Stimulated activated naive CD4-positive, alpha-beta T cell (primary cell): Measurements from ENCODE around the gene PTPN20.
"Not testable (repeated sequence)": the region's sequence is repeated elsewhere in the genome, so short reads cannot be mapped to it uniquely, and the experiment has no call there.

Experiments
- DNase-seq, 6 experiments: peaks; one replicate each; lab custom pipeline; 2025; lab: John Stamatoyannopoulos, UW

PTPN20 gene

GRCh38 chr10:46960742-46961141 is 49.5 kb downstream of the PTPN20 start:
- DNase-seq, result not testable (repeated sequence)

- not testable (repeated sequence) for DNase-seq
These were observed 52.1 kb downstream of the PTPN20 start for GRCh38 chr10:46963356-46963755.

DNA sequence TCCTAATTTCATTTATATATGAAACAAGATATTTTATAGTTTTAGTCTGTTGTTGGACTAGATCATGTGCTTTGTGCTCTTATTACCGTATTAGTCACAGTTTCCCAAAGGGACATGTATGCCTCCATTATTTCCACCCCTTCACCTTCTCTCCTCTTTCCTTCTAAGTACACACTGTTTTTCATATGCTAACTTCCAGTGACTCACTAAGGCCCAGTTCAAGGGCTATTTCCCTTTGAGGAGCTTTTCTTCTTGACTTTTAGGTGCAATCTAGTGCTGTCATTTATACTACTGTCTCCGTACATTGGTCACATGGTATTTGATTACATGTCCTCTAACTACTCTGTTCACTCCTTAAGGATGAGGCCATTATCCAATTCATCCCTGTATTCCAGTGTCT is 55.8 kb downstream of the PTPN20 start:
- DNase-seq, result not testable (repeated sequence)

DNA sequence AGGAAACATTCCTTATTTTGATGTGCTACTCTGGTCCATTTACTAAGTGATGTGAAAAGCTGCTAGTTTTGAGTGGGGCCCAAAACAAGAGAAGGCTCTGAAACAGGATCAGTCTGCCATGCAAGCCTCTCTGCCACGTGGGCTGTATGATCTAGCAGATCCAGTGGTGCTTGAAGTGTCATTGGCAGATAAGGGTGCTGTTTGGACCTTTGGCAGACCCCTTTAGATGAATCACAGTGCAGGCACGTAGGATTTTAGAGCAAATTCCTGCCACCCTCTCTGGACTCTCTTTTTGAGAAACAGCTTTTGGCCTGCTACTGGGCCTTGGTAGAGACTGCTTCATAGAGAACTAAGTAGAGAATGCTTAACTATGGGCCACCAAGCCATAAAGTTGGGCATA is 69.0 kb downstream of the PTPN20 start:
- not testable (repeated sequence) for DNase-seq

GRCh38 chr10:46987233-46987924 is 76.2 kb downstream of the PTPN20 start:
- not testable (repeated sequence) for DNase-seq

DNA sequence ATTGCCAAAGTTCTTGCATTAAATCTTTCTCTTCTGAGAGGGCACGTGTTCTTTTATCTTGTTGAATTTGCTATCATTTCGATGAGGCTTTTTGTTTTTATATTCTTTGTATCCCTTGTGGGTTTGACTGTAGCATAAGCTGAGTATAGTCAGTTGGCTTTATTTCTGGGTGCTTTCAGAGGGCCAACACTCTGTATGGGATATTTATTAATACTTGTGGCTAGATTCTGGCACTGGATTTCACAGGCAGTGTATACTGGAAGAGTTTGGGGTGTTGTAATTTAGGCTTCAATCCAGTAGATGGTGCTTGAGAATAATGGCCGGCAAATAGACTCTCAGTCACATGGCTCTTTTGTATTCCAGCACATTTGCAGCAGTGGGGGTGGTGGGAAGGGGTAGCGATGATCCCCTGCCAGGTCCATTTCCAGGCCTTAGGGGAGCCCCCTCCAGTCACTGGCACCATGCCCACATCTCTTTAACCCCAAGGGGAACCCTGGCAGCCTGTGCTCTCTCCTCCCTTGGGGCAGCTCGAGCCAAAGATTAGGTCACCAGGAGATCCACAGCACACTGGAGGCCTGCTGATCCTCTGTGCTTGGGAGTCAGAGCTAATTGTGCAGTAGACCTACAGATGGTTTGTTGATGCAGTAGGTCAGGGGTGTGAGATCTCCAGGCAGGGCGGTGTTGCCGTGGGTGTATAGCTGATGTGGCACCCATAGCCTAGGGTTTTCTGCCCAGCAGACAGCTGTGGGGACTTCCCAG is 81.8 kb downstream of the PTPN20 start:
- no peak for DNase-seq

DNA sequence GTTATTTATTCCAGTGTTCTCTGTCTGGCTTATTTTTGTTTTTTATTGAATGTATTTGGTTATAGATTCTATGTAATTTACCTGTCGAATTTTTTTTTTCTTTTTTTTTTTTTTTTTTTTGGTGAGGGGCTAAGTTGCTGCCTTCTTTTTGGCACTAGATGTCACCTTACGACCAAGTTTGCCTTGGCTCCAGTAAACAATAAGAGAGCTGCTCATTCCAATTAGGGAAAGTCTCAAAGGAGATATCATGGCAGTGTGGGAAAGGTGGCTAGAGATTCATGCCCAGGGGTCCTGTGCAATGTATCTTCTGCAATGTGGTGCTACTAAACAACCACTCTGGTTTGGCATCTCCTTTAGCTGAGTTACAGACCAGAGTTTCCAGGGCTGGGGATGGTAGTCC is 84.0 kb downstream of the PTPN20 start:
- no peak for DNase-seq

DNA sequence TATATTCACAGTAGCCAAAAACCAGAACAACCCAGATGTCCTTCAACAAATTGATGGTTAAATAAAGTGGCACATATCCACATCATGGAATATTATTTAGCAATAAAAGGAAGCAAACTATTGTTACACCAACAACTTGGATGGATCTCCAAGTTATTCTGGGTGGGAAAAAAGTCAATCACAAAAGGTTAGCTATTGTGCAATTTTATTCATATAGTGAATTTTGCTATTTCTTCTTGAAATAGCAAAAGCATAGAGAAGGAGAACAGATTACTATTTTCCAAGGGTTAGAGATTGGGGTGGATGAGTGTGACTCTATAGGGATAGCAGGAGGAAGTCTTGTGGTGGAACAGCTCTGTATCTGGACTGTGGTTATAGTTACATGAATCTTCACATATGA is 87.0 kb downstream of the PTPN20 start:
- no peak for DNase-seq

- no peak for DNase-seq
These were observed 87.4 kb downstream of the PTPN20 start for GRCh38 chr10:46998595-46998994.

DNA sequence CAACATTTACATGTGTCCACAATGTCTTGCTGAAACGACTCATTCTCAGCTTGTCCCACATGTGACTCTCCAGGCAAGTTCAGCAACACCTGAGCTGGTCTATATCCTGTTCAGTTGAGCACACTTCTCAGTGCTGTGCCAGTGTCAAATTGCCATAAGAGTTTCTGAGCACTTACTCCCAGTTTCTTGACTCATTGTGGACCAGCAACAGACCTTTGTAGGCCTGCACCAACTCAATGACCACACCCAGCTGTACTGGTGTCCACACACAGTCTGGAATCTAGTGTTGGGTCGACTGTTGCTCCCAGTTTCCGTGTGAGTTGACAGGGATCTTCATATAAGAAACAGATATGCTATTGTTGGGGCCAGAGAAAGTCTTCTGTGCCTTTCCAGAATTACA is 88.0 kb downstream of the PTPN20 start:
- no peak for DNase-seq

- no peak for DNase-seq
These were observed 97.5 kb downstream of the PTPN20 start for GRCh38 chr10:47008769-47009168.

DNA sequence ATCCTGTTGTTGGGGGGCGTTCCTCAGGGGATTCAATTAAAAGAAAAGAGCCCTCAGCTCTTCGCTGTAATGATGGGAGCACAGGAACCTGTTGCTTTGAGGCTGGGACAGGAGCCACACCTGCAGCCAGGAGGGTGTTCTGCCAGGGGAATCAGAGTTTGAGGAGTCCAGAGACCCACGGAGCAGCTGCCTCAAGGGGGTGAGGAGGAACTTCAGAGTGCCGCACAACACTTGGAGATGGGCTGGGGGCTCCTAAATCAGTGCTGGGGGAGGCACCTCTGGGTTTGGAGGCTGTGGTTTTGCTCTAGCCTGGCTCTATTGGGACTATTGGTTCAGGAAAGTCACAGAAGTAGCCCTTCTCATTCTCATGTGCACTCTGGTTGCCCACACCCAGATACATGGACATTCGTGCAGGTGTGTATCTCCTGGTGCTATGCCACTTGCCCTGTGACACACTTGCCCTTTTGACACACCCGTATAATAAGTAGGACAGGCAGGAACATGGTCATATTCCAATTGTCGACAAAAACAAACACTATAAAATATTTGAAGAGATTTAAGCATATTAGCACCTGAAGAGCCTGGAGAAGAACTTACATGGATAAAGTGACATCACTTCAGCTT is 98.1 kb downstream of the PTPN20 start:
- no peak for DNase-seq

DNA sequence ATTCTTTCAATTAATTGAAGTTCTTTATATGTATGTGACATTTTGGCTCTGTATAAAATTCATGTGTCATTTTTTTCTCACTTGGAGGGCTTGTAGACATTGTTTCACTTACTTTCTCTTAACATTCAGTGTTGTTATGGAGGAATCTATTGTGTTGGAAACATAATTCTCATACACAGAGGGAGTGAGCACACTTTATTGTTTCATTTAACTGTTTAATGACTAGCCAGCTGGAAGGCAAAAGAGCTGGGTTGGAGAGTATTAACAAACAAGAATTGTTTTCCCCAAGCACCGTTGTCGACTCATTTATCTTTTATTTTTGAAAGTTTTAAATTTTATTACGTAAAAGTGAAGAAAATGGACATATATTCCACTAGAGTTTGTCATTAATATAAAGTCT is 98.8 kb downstream of the PTPN20 start:
- no peak for DNase-seq

DNA sequence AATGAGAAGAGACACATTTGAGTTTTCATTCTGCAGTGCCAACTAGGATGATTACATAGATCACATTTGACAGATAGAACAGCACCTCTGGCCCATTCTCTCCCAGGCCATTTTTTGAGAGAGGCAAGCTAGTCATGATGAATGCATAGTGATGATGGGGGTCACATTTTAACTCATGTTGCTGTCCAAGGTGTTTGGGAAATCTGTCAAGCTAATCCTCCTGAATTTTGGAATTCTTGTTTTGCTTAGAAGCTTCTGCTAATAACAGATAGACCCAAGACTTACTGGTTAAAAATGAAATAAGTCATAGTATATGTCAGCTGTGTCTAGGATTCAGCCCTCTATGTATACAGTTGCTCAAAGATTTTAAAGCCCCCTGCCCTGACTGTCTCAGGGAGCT is 101.0 kb downstream of the PTPN20 start:
- DNase-seq, result no peak

DNA sequence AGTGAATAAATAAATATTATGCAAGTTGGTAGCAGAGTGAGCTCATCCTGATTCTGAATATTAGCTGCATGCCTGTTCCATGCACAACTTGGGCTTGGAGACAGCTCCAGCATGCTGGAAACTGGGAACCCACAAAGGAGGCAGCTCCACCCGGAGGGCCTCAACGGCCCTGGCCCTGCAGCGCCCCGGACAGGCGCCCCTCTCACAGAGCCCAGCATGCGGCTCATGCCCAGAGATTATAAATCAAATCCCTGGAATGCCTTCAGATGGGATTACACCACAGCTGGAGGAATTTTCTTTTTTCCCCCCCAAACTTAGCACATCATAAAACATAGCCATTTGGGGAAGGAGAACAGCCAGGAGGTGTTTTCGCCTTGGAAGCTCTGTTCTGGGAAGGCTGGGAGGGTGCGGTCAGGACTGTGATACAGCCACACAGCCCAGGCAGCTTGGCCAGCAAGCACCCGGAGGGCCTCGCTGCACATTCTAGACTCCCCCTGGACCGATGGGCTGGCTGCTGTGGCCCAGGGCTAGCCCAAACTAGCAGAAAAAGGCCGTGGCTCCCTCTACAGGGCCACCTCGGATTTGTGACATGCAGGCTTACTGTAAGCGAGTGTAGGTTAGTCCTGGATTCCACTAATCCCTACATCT is 102.4 kb downstream of the PTPN20 start:
- no peak for DNase-seq

GRCh38 chr10:47015404-47015803 is 104.2 kb downstream of the PTPN20 start:
- no peak for DNase-seq

- DNase-seq, result no peak
These were observed 105.3 kb downstream of the PTPN20 start for GRCh38 chr10:47016564-47016963.

DNA sequence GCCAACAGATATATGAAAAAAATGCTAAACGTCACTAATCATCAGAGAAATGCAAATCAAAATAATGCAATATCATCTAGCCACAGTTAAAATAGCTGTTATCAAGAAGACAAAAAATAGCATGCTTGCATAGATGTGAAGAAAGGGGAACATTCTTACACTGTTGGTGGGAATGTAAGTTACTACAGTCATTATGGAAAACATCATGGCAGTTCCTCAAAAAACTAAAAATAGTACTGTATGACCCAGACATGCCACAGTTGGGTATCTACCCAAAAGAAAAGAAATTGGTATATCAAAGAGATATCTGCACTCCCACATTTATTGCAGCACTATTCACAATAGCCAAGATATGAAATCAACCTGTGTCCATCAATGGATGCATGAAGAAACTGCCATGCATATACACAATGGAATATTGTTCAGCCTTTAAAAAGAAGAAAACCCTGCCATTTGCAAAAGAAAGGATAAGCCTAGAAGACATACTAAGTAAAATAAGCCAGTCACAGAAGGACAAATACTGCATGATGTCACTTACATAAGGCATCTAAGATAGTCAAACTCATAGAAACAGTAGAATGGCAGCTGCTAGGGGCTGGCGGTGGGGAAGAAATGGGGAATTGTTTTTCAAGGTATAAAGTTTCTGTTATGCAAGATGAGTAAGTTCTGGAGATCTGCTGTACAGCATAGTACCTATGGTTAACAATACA is 107.0 kb downstream of the PTPN20 start:
- no peak for DNase-seq

- no peak for DNase-seq
These were observed 108.2 kb downstream of the PTPN20 start for GRCh38 chr10:47019155-47020145.

DNA sequence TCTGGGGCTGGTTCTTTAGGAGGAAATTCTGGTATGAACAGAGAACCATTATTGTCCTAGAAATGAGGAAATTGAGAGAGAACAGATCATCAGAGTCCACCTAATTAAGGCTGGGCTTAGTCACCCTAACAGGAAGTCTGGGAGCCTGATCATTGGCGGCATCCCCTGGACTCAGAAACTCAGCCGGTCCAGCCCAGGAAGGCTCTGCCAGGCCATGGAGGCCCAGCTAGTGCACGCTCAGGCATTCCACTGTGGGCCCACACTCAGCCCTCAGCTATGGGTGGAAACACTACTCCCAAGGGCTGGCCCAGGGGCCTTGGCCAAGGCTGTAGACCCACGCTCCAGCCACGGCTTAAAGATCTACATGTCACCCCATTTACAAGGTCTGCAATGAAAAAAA is 109.2 kb downstream of the PTPN20 start:
- no peak for DNase-seq

- no peak for DNase-seq
These were observed 110.6 kb downstream of the PTPN20 start for GRCh38 chr10:47021850-47022249.
